HepG2 (cell line): ENCODE measurements around the gene ACTRT2. TPM values are rescaled to one million over a fixed set of nuclear protein-coding genes. Genes with fewer than 3 reads are reported as not detected.

Source experiments
- ATAC-seq: fragments of 200-7000 bp; cut with Tn5 transposase; 3 replicates; pipeline ENCODE4 v1.9.1; 2020; ENCODE audit warnings: mild to moderate bottlenecking, moderate library complexity
- BruUV-seq: library from RNA; stranded (reverse); fragments of 400-500 nt; replicated peaks from 2 replicates; lab custom pipeline; 2021; lab: Mats Ljungman, UMichigan
- CTCF ChIA-PET: fragments of 300-600 bp; formaldehyde crosslinking; extraction: SDS; loops from one replicate; lab custom pipeline; 2021; ENCODE audit warnings: low total read pairs, inconsistent platforms, low intra/inter-chr PET ratio; lab: Yijun Ruan, JAX
- POLR2A ChIA-PET: fragments of 350-600 bp; sonication (Branson Sonifier 250); formaldehyde crosslinking; loops from one replicate; lab custom pipeline; 2020; ENCODE audit warnings: antibody characterized with exemption, inconsistent platforms; lab: Yijun Ruan, JAX
- DNase-seq: peaks from one replicate; pipeline ENCODE4 v3.0.0-alpha.2; 2015; ENCODE audit warnings: low spot score
- FAIRE-seq: peaks from 3 replicates; lab custom pipeline; 2011; peaks lifted over from hg19 to GRCh38; lab: Jason Lieb, UNC
- H2AFZ ChIP-seq: one replicate; pipeline ENCODE4 v1.6.1; 2011; ENCODE audit warnings: low read length, inconsistent platforms
- H3K27ac ChIP-seq: fragments of 300-600 bp; 3 replicates; pipeline ENCODE4 v1.8.0; 2011; ENCODE audit warnings: mixed run types, mild to moderate bottlenecking, mixed read lengths, low read length, inconsistent platforms; ENCODE audit not compliant: insufficient read depth; ENCODE audit errors: extremely low read length
- H3K27me3 ChIP-seq, 2 experiments: fragments of 200-600 bp in 1 of 2; 2 replicates in 1 of 2; 3 replicates in 1 of 2; pipeline versions ENCODE4 v1.6.0 to v1.8.0; 2011; ENCODE audit warnings: low read length in 2 of 2, mild to moderate bottlenecking in 2 of 2, moderate library complexity in 2 of 2, inconsistent platforms in 1 of 2; ENCODE audit not compliant: insufficient read depth in 2 of 2, control insufficient read depth in 1 of 2
- H3K36me3 ChIP-seq, 2 experiments: fragments of 200-600 bp in 1 of 2; replicated peaks in 1 of 2; 2 replicates in 1 of 2; 3 replicates in 1 of 2; pipeline versions ENCODE4 v1.5.1 to v1.8.0; 2011; ENCODE audit warnings: low read length in 2 of 2, inconsistent platforms in 1 of 2; ENCODE audit not compliant: insufficient read depth in 2 of 2, control insufficient read depth in 1 of 2
- H3K4me1 ChIP-seq: 2 replicates; pipeline ENCODE4 v1.5.1; 2012; ENCODE audit warnings: low read length, inconsistent platforms; ENCODE audit not compliant: insufficient read depth
- H3K4me2 ChIP-seq: 2 replicates; pipeline ENCODE4 v1.6.0; 2011; ENCODE audit warnings: low read depth, low read length, inconsistent platforms
- H3K4me3 ChIP-seq, 3 experiments: fragments of 200-600 bp in 1 of 3; sonication (generic), shearing (Covaris generic) in 1 of 3; replicated peaks in 1 of 3; 2 replicates each; pipeline ENCODE4 v1.5.1; 2011 to 2016; ENCODE audit warnings: low read length in 3 of 3, inconsistent platforms in 2 of 3, low read depth in 2 of 3, mild to moderate bottlenecking in 2 of 3, control low read depth in 1 of 3, mixed read lengths in 1 of 3; ENCODE audit not compliant: insufficient read depth in 1 of 3
- H3K79me2 ChIP-seq: one replicate; pipeline ENCODE4 v1.6.1; 2011; ENCODE audit warnings: low read length, inconsistent platforms; ENCODE audit not compliant: insufficient read depth
- H3K9ac ChIP-seq: 2 replicates; pipeline ENCODE4 v1.6.0; 2011; ENCODE audit warnings: mild to moderate bottlenecking, low read depth, low read length, inconsistent platforms; ENCODE audit not compliant: insufficient read depth
- H3K9me3 ChIP-seq: 2 replicates; pipeline ENCODE4 v1.5.1; 2012; ENCODE audit warnings: mild to moderate bottlenecking, low read length
- H4K20me1 ChIP-seq: 2 replicates; pipeline ENCODE4 v1.6.0; 2011; ENCODE audit warnings: inconsistent platforms, mild to moderate bottlenecking, low read length, moderate library complexity; ENCODE audit not compliant: insufficient read depth
- ARHGAP35 ChIP-seq: sonication (generic); formaldehyde crosslinking; IDR thresholded peaks from 2 replicates; pipeline ENCODE4 v1.9.0; 2022; ENCODE audit warnings: mild to moderate bottlenecking, inconsistent platforms, moderate library complexity, missing genetic modification reagents, borderline replicate concordance
- HMGXB4 ChIP-seq, 2 experiments: sonication (generic) in 1 of 2; formaldehyde crosslinking in 1 of 2; IDR thresholded peaks; 2 replicates each; pipeline versions ENCODE4 v1.4.0 to v1.6.1; 2018 to 2020; ENCODE audit warnings: missing genetic modification reagents in 2 of 2, borderline replicate concordance in 1 of 2, low read depth in 1 of 2, mild to moderate bottlenecking in 1 of 2, missing biosample characterization in 1 of 2
- RARG ChIP-seq: sonication (generic); formaldehyde crosslinking; IDR thresholded peaks from 2 replicates; pipeline ENCODE4 v1.4.0; 2020; ENCODE audit warnings: low read depth, mild to moderate bottlenecking, missing genetic modification reagents
- RXRB ChIP-seq: IDR thresholded peaks from 2 replicates; pipeline ENCODE4 v1.6.1; 2016; ENCODE audit warnings: borderline replicate concordance, missing genetic modification reagents, missing compliant biosample characterization
- SIX1 ChIP-seq: sonication (generic); formaldehyde crosslinking; IDR thresholded peaks from 2 replicates; pipeline ENCODE4 v1.4.0; 2020; ENCODE audit warnings: missing genetic modification reagents, borderline replicate concordance
- ZBTB49 ChIP-seq: sonication (generic); formaldehyde crosslinking; IDR thresholded peaks from 2 replicates; pipeline ENCODE4 v1.4.0; 2020; ENCODE audit warnings: missing genetic modification reagents, borderline replicate concordance
- ZNF766 ChIP-seq: sonication (generic); formaldehyde crosslinking; IDR thresholded peaks from 2 replicates; pipeline ENCODE4 v1.5.0; 2020; ENCODE audit warnings: missing genetic modification reagents, borderline replicate concordance
- ZSCAN29 ChIP-seq: sonication (generic); formaldehyde crosslinking; conservative IDR thresholded peaks from 2 replicates; pipeline ENCODE4 v1.4.0; 2020; ENCODE audit warnings: mild to moderate bottlenecking, missing genetic modification reagents
- WGBS: methylation state at CpG from one replicate; pipeline ENCODE4 v1.1.6; 2017; ENCODE audit warnings: low lambda C conversion rate; 5-methylcytosine and 5-hydroxymethylcytosine counted together
- in situ Hi-C: cut with HindIII; loops from 2 replicates; pipeline ENCODE4 v1.10.0; 2017; ENCODE audit warnings: low pct_unique_long_range_greater_than_20kb; ENCODE audit not compliant: extremely low pct_ligation_motif_present
- intact Hi-C: fragments of 100-400 bp; cut with micrococcal nuclease; formaldehyde crosslinking; loops from one replicate; pipeline ENCODE4 v1.10.0; 2022; ENCODE audit not compliant: unreplicated experiment
- polyA plus RNA-seq, 8 experiments: library from polyadenylated mRNA; depleted of rRNA in 3 of 8; stranded (reverse) in 7 of 8; unstranded in 1 of 8; fragments of >200 nt; fragmentation: Illumina TruSeq in 4 of 8; extraction: Trizol in 4 of 8; gene quantifications; 2 replicates each; pipeline versions ENCODE4 v1.2.1 to v1.2.3, GENCODE V29; 2011 to 2016; ENCODE audit warnings: low read depth in 4 of 8, missing spikeins in 1 of 8, mixed read lengths in 1 of 8; ENCODE audit not compliant: insufficient read depth in 1 of 8
- total RNA-seq, 5 experiments: library from RNA; depleted of rRNA; stranded (reverse); fragments of >200 nt; fragmentation: Illumina TruSeq; extraction: Trizol; gene quantifications; 2 replicates each; pipeline ENCODE4 v1.2.3, GENCODE V29; 2016; ENCODE audit warnings: low read depth in 1 of 5
- TF ChIP-seq, protein P1 (sequence below): sonication (generic); formaldehyde crosslinking; IDR thresholded peaks from 2 replicates; pipeline ENCODE4 v1.4.0; 2020; ENCODE audit warnings: missing genetic modification reagents

Gene ACTRT2
- total and polyA plus RNA-seq, 2 of the 13 experiments (the other 11 are each of a cell fraction or from before 2014, with no cell fraction given): not detected

DNA sequence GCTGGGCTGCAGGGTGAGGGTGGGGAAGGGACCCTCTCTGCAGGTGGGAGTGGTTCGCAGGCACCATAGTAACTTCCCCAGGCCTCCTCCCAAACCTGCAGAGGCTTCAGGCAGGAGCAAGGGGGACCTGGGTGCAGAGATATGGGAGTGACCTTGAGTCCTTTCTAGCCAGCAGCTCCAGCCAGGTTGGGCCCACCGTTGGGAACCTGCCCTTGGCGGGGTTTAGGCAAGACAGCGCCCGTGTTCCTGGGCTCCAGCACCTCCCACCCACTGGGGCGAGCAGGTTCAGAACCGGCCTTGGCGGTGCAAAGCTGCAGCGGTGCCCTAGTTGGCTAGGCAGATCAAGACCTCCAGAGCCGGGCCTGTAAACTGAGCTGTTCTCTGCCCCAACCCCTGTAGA, 45.6 kb downstream of the ACTRT2 start:
- H3K4me1 ChIP-seq: peaks cover 36% of the 10 kb centered on the region
- in situ Hi-C loops: loop anchor here (5.0 to 25.0 kb wide), 2 partner anchors 220 to 355 kb away; no protein-coding TSS in a partner anchor
- 68% methylated on average over 2 of the region's 10 CpGs for WGBS
- peaks cover 2% of the 10 kb centered on the region for H3K79me2 ChIP-seq
- no TSS peak for BruUV-seq
- H4K20me1 ChIP-seq: no peaks in the 10 kb centered on the region
- POLR2A ChIA-PET: interaction anchor here (0.9 to 1.6 kb wide), 2 partner anchors 254 to 274 kb away, joined by 3 read pairs; no protein-coding TSS in a partner anchor
- CTCF ChIA-PET: interaction anchor here (1.1 to 1.9 kb wide), 5 partner anchors 54 to 357 kb away, joined by 3 to 13 read pairs (median 4); no protein-coding TSS in a partner anchor
- 0 out of 4 replicates have a peak, but pooled peaks of 1 of the 2 experiments have one; percentile 1 for TF ChIP-seq HMGXB4 (CRISPR knock-in tag; IDR thresholded peaks at IDR 0.05; ENCODE audit: borderline replicate concordance in 1 of 2, low read depth in 1 of 2)
- TF ChIP-seq ZSCAN29 (CRISPR knock-in tag): no peak
- TF ChIP-seq, all 625 proteins: peak for 1
- no peaks in the 10 kb centered on the region for H3K9me3 ChIP-seq
- peaks cover 7 to 32% of the 10 kb centered on the region in 2 experiments for H3K27me3 ChIP-seq
- no peaks in the 10 kb centered on the region for H3K36me3 ChIP-seq
- FAIRE-seq: no peak
- H3K4me3 ChIP-seq: no peak overlapping the region; a peak in 1 of 6 replicates
- H3K4me2 ChIP-seq: no peak overlapping the region
- no peak overlapping the region for H3K27ac ChIP-seq
- ATAC-seq: peak; percentile 4
- H3K9ac ChIP-seq: no peak overlapping the region
- no peak overlapping the region for H2AFZ ChIP-seq
- intact Hi-C loops: loop anchor here (1.0 to 5.0 kb wide), 2 partner anchors 253 to 345 kb away; no protein-coding TSS in a partner anchor
- no peak for DNase-seq

GRCh38 chr1:3067301-3067670, 46.0 kb downstream of the ACTRT2 start:
- H3K79me2 ChIP-seq: peaks cover 2% of the 10 kb centered on the region
- H3K4me2 ChIP-seq: no peak overlapping the region
- no TSS peak for BruUV-seq
- intact Hi-C loops: loop anchor here (5.0 kb wide), 1 partner anchor 345 kb away; no protein-coding TSS in a partner anchor
- no peaks in the 10 kb centered on the region for H3K36me3 ChIP-seq
- FAIRE-seq (no peak), ATAC-seq (no peak), DNase-seq (no peak)
- H3K27ac ChIP-seq: no peak overlapping the region
- H3K9me3 ChIP-seq: no peaks in the 10 kb centered on the region
- peaks cover 36% of the 10 kb centered on the region for H3K4me1 ChIP-seq
- H3K4me3 ChIP-seq: no peak overlapping the region
- ChIA-PET CTCF (interaction anchor here (1.5 to 1.9 kb wide), 2 partner anchors 343 to 357 kb away, joined by 3 to 13 read pairs; no protein-coding TSS in a partner anchor), POLR2A (interaction anchor here (0.9 to 1.6 kb wide), 2 partner anchors 253 to 274 kb away, joined by 3 read pairs; no protein-coding TSS in a partner anchor)
- H2AFZ ChIP-seq: no peak overlapping the region
- in situ Hi-C loops: loop anchor here (5.0 to 25.0 kb wide), 2 partner anchors 220 to 355 kb away; no protein-coding TSS in a partner anchor
- peaks cover 6 to 34% of the 10 kb centered on the region in 2 experiments for H3K27me3 ChIP-seq
- no peaks in the 10 kb centered on the region for H4K20me1 ChIP-seq
- WGBS: 96% methylated on average over 14 of the region's 29 CpGs
- H3K9ac ChIP-seq: no peak overlapping the region
- no peak for TF ChIP-seq SIX1
- TF ChIP-seq ARHGAP35: no peak
- no peak for TF ChIP-seq ZBTB49 (CRISPR knock-in tag)
- TF ChIP-seq RARG (CRISPR knock-in tag): no peak
- no peak for TF ChIP-seq RXRB
- TF ChIP-seq, protein P1, sequence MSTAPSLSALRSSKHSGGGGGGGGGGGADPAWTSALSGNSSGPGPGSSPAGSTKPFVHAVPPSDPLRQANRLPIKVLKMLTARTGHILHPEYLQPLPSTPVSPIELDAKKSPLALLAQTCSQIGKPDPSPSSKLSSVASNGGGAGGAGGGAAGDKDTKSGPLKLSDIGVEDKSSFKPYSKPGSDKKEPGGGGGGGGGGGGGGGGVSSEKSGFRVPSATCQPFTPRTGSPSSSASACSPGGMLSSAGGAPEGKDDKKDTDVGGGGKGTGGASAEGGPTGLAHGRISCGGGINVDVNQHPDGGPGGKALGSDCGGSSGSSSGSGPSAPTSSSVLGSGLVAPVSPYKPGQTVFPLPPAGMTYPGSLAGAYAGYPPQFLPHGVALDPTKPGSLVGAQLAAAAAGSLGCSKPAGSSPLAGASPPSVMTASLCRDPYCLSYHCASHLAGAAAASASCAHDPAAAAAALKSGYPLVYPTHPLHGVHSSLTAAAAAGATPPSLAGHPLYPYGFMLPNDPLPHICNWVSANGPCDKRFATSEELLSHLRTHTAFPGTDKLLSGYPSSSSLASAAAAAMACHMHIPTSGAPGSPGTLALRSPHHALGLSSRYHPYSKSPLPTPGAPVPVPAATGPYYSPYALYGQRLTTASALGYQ (CRISPR knock-in tag): no peak
- no peak for TF ChIP-seq ZNF766 (CRISPR knock-in tag)
